Trophoblast cell (in vitro differentiated cells and primary cell): ENCODE data around the gene PABPC3.

Experiments used
- DNase-seq, 2 donors: peaks; one replicate each; pipeline ENCODE4 v3.0.0-alpha.2; 2016
- H2AFZ ChIP-seq: 2 replicates; pipeline ENCODE4 v1.6.1; 2013; ENCODE audit warnings: low read length, moderate library complexity, mild to moderate bottlenecking; ENCODE audit not compliant: insufficient read depth, poor library complexity
- H2AK5ac ChIP-seq: 2 replicates; pipeline ENCODE4 v1.6.1; 2013; ENCODE audit warnings: mild to moderate bottlenecking, low read length
- H2BK120ac ChIP-seq: 2 replicates; pipeline ENCODE4 v1.6.1; 2013; ENCODE audit warnings: low read length, mild to moderate bottlenecking, moderate library complexity; ENCODE audit not compliant: insufficient read depth, poor library complexity
- H2BK12ac ChIP-seq: 2 replicates; pipeline ENCODE4 v1.6.1; 2013; ENCODE audit warnings: mild to moderate bottlenecking, low read length, moderate library complexity
- H2BK5ac ChIP-seq: 2 replicates; pipeline ENCODE4 v1.6.1; 2013; ENCODE audit warnings: low read length, low read depth, moderate library complexity, mild to moderate bottlenecking; ENCODE audit not compliant: poor library complexity
- H3K14ac ChIP-seq: 2 replicates; pipeline ENCODE4 v1.6.1; 2013; ENCODE audit warnings: mild to moderate bottlenecking, low read length
- H3K18ac ChIP-seq: 2 replicates; pipeline ENCODE4 v1.6.1; 2013; ENCODE audit warnings: mild to moderate bottlenecking, low read length
- H3K23ac ChIP-seq: 2 replicates; pipeline ENCODE4 v1.6.1; 2013; ENCODE audit warnings: low read length
- H3K27ac ChIP-seq: 2 replicates; pipeline ENCODE4 v1.5.1; 2013; ENCODE audit warnings: low read depth, mild to moderate bottlenecking, inconsistent platforms, low read length, moderate library complexity
- H3K27me3 ChIP-seq: 2 replicates; pipeline ENCODE4 v1.6.1; 2013; ENCODE audit warnings: inconsistent platforms, mild to moderate bottlenecking, low read length, moderate library complexity; ENCODE audit not compliant: insufficient read depth
- H3K36me3 ChIP-seq, 2 experiments: 1 replicate in 1 of 2; 2 replicates in 1 of 2; pipeline ENCODE4 v1.6.1; 2013; ENCODE audit warnings: low read length in 2 of 2, mild to moderate bottlenecking in 2 of 2, moderate library complexity in 1 of 2; ENCODE audit not compliant: insufficient read depth in 2 of 2, control insufficient read depth in 1 of 2
- H3K4ac ChIP-seq: 2 replicates; pipeline ENCODE4 v1.6.1; 2013; ENCODE audit warnings: low read depth, mild to moderate bottlenecking, low read length, moderate library complexity
- H3K4me1 ChIP-seq, 2 experiments: 1 replicate in 1 of 2; 2 replicates in 1 of 2; pipeline ENCODE4 v1.6.1; 2013; ENCODE audit warnings: low read length in 2 of 2, mild to moderate bottlenecking in 2 of 2, moderate library complexity in 1 of 2; ENCODE audit not compliant: insufficient read depth in 2 of 2, control insufficient read depth in 1 of 2
- H3K4me2 ChIP-seq: 2 replicates; pipeline ENCODE4 v1.6.1; 2013; ENCODE audit warnings: inconsistent platforms, mild to moderate bottlenecking, low read length, moderate library complexity
- H3K4me3 ChIP-seq: 2 replicates; pipeline ENCODE4 v1.5.1; 2013; ENCODE audit warnings: mild to moderate bottlenecking, low read depth, low read length, inconsistent platforms
- H3K79me1 ChIP-seq: one replicate; pipeline ENCODE4 v1.6.1; 2013; ENCODE audit warnings: low read length
- H3K79me2 ChIP-seq: 2 replicates; pipeline ENCODE4 v1.6.1; 2013; ENCODE audit warnings: low read length, mild to moderate bottlenecking; ENCODE audit not compliant: control insufficient read depth, insufficient read depth, poor library complexity
- H3K9ac ChIP-seq: 2 replicates; pipeline ENCODE4 v1.6.1; 2013; ENCODE audit warnings: mild to moderate bottlenecking, low read length
- H3K9me3 ChIP-seq: 2 replicates; pipeline ENCODE4 v1.6.1; 2013; ENCODE audit warnings: low read depth, mild to moderate bottlenecking, control low read depth, inconsistent platforms, low read length; ENCODE audit not compliant: insufficient read depth
- H4K12ac ChIP-seq: 2 replicates; pipeline ENCODE4 v1.6.1; 2013; ENCODE audit warnings: low read depth, mild to moderate bottlenecking, low read length, moderate library complexity
- H4K8ac ChIP-seq: 2 replicates; pipeline ENCODE4 v1.6.1; 2013; ENCODE audit warnings: low read depth, mild to moderate bottlenecking, low read length, moderate library complexity
- H4K91ac ChIP-seq: one replicate; pipeline ENCODE4 v1.6.1; 2013; ENCODE audit warnings: low read depth, mild to moderate bottlenecking, low read length, moderate library complexity
- WGBS: extraction: QIAGEN DNeasy Blood & Tissue Kit; methylation state at CpG from one replicate; pipeline ENCODE4 v1.1.7; 2013; ENCODE audit warnings: missing lambda C conversion rate; ENCODE audit not compliant: insufficient read length, insufficient coverage; ENCODE audit errors: extremely low coverage; 5-methylcytosine and 5-hydroxymethylcytosine counted together

PABPC3 gene

DNA sequence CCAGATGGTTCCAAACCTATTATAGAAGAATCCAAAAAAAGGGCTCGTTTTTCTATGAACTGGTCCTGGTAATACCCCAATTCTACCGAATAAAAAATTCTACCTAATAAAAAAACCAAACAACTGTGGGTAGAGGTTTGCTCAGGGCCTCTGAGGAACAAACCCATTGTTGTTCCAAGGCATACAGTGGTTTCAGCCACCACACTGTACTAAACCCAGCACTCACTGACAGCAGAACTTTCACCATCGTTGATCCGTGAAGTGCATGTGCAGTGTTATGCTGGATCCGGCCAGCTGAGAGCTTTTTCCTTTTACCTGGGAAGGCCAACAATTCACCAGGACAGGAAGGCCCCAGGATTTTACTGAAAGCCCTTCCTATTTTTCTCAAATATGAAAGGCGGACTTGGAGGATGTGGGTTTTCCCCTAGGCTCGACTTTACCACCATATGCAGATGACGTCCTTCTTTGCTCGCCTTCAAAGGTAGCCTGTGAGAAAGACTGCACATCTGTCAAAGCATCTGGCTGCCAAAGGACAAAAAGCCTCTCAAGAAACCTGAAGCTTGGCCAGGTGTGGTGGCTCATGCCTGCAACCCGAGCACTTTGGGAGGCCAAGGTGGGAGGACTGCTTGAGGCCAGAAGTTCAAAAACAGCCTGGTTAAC is 7.2 kb upstream of the PABPC3 start:
- Histone ChIP-seq H4K8ac (no peak overlapping the region), H3K9me3 (no peaks in the 10 kb centered on the region), H3K36me3 (no peaks in the 10 kb centered on the region), H2BK5ac (no peak overlapping the region), H3K18ac (no peak overlapping the region), H3K4me2 (no peak overlapping the region), H4K12ac (no peak overlapping the region), H3K27ac (no peak overlapping the region), H2AFZ (no peak overlapping the region), H3K23ac (no peak overlapping the region), H2BK12ac (no peak overlapping the region), H3K4me1 (no peaks in the 10 kb centered on the region), H3K14ac (no peak overlapping the region), H3K79me1 (no peaks in the 10 kb centered on the region), H2AK5ac (no peak overlapping the region), H3K79me2 (no peaks in the 10 kb centered on the region), H3K4me3 (no peak overlapping the region), H3K27me3 (no peaks in the 10 kb centered on the region), H3K9ac (no peak overlapping the region), H2BK120ac (no peak overlapping the region), H4K91ac (no peak overlapping the region), H3K4ac (no peak overlapping the region)
- DNase-seq, result no peak
- WGBS, result no CpG with 5 or more reads among the region's 10 CpGs

DNA sequence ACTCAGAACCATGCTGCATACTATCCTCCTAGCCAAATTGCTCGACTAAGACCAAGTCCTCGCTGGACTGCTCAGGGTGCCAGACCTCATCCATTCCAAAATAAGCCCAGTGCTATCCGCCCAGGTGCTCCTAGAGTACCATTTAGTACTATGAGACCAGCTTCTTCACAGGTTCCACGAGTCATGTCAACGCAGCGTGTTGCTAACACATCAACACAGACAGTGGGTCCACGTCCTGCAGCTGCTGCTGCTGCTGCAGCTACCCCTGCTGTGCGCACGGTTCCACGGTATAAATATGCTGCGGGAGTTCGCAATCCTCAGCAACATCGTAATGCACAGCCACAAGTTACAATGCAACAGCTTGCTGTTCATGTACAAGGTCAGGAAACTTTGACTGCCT is 1.5 kb downstream of the PABPC3 start:
- no peak overlapping the region for H3K18ac ChIP-seq
- no peak overlapping the region for H2BK12ac ChIP-seq
- H4K8ac ChIP-seq, result no peak overlapping the region
- no peak overlapping the region for H2AFZ ChIP-seq
- H3K23ac ChIP-seq, result no peak overlapping the region
- WGBS, result no CpG with 5 or more reads among the region's 13 CpGs
- H3K4me1 ChIP-seq, result no peaks in the 10 kb centered on the region
- H4K91ac ChIP-seq, result no peak overlapping the region
- H3K79me2 ChIP-seq, result no peaks in the 10 kb centered on the region
- no peak overlapping the region for H3K4me3 ChIP-seq
- no peak overlapping the region for H4K12ac ChIP-seq
- H3K14ac ChIP-seq, result no peak overlapping the region
- no peak overlapping the region for H3K4me2 ChIP-seq
- H3K4ac ChIP-seq, result no peak overlapping the region
- no peak overlapping the region for H3K9ac ChIP-seq
- H3K27ac ChIP-seq, result no peak overlapping the region
- no peak for DNase-seq
- H2BK120ac ChIP-seq, result no peak overlapping the region
- no peak overlapping the region for H2BK5ac ChIP-seq
- H3K79me1 ChIP-seq, result no peaks in the 10 kb centered on the region
- no peak overlapping the region for H2AK5ac ChIP-seq
- H3K36me3 ChIP-seq, result no peaks in the 10 kb centered on the region
- no peaks in the 10 kb centered on the region for H3K9me3 ChIP-seq
- H3K27me3 ChIP-seq, result no peaks in the 10 kb centered on the region

DNA sequence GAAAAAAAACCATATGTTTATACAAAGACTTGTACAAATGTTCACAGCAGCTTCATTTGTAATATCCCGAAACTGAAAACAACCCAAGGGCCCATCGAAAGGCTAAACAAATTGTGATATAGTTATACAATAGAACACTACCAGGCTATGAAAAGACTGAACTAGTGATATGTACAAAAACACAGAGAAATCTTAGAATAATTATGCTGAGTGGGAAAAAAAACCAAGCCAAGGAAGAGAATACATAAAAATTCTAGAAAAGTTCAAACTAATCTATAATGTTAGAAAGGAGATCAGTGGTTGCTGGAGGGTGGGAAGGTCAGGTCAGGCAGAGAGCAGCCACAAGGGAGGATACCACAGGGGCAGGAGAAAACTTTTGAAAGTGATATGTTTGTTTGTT is 7.8 kb downstream of the PABPC3 start:
- Histone ChIP-seq H3K14ac (no peak overlapping the region), H3K79me2 (no peaks in the 10 kb centered on the region), H3K4ac (no peak overlapping the region), H4K12ac (no peak overlapping the region), H3K18ac (no peak overlapping the region), H3K36me3 (no peaks in the 10 kb centered on the region), H3K9me3 (no peaks in the 10 kb centered on the region), H2BK12ac (no peak overlapping the region), H2BK5ac (no peak overlapping the region), H3K9ac (no peak overlapping the region), H3K23ac (no peak overlapping the region), H2BK120ac (no peak overlapping the region), H2AFZ (no peak overlapping the region), H3K4me3 (no peak overlapping the region), H3K79me1 (no peaks in the 10 kb centered on the region), H2AK5ac (no peak overlapping the region), H3K27me3 (no peaks in the 10 kb centered on the region), H4K91ac (no peak overlapping the region), H4K8ac (no peak overlapping the region), H3K27ac (no peak overlapping the region), H3K4me2 (no peak overlapping the region), H3K4me1 (no peaks in the 10 kb centered on the region)
- no CpG with 5 or more reads among the region's 2 CpGs for WGBS
- DNase-seq, result no peak

DNA sequence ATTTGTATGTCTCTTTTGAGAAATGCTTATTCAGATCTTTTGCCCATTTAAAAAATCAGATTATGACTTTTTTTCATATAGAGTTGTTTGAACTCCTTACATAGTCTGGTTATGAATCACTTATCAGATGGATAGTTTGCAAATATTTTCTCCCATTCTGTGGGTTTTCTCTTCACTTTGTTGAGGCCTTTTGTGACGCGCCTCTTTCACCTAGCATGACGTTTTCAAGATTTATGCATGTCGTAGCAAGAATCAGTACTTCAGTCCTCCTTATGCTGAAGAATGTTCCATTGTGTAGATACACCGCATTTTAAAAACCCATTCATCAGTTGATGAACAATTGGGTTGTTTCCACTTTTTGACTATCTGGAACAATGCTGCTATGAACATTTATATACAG is 13.4 kb downstream of the PABPC3 start:
- H4K8ac ChIP-seq, result no peak overlapping the region
- no CpG with 5 or more reads among the region's 5 CpGs for WGBS
- H4K12ac ChIP-seq, result no peak overlapping the region
- H3K4me2 ChIP-seq, result no peak overlapping the region
- no peak overlapping the region for H2BK12ac ChIP-seq
- H3K4me3 ChIP-seq, result no peak overlapping the region
- no peak overlapping the region for H3K4ac ChIP-seq
- H3K4me1 ChIP-seq, result peaks cover 0 to 3% of the 10 kb centered on the region in 2 experiments
- no peak overlapping the region for H2BK120ac ChIP-seq
- H3K27me3 ChIP-seq, result no peaks in the 10 kb centered on the region
- no peak overlapping the region for H2AFZ ChIP-seq
- no peak overlapping the region for H3K14ac ChIP-seq
- peak in 1 of 2 donors; percentile 54 for DNase-seq
- no peak overlapping the region for H2AK5ac ChIP-seq
- H3K18ac ChIP-seq, result no peak overlapping the region
- no peak overlapping the region for H4K91ac ChIP-seq
- no peak overlapping the region for H3K27ac ChIP-seq
- no peak overlapping the region for H3K9ac ChIP-seq
- no peaks in the 10 kb centered on the region for H3K9me3 ChIP-seq
- H3K23ac ChIP-seq, result no peak overlapping the region
- no peak overlapping the region for H2BK5ac ChIP-seq
- H3K79me1 ChIP-seq, result no peaks in the 10 kb centered on the region
- no peaks in the 10 kb centered on the region for H3K79me2 ChIP-seq
- H3K36me3 ChIP-seq, result no peaks in the 10 kb centered on the region
